GM23248 (cell line): ENCODE data around the gene AGL. TPM values are rescaled to one million over a fixed set of nuclear protein-coding genes. Genes with fewer than 3 reads are reported as not detected.
A peak's percentile ranks its signal among the peaks of the same experiment; 100 is the strongest.

Experiments
- DNase-seq: peaks from one replicate; pipeline ENCODE4 v3.0.0-alpha.2; 2015
- H2AFZ ChIP-seq: fragments of 200-600 bp; sonication (generic); 2 replicates; pipeline ENCODE4 v1.6.1; 2016; ENCODE audit warnings: antibody characterized with exemption
- H3F3A ChIP-seq: fragments of 200-600 bp; sonication (generic); 2 replicates; pipeline ENCODE4 v1.6.1; 2016; ENCODE audit warnings: mild to moderate bottlenecking, antibody characterized with exemption, mixed run types; ENCODE audit not compliant: insufficient read depth
- H3K27ac ChIP-seq: fragments of 200-600 bp; sonication (generic); 2 replicates; pipeline ENCODE4 v1.5.1; 2016; ENCODE audit warnings: mild to moderate bottlenecking
- H3K27me3 ChIP-seq: fragments of 200-600 bp; sonication (generic); replicated peaks from 2 replicates; pipeline ENCODE4 v1.6.1; 2016; ENCODE audit warnings: mild to moderate bottlenecking; ENCODE audit not compliant: insufficient read depth
- H3K36me3 ChIP-seq: fragments of 200-600 bp; sonication (generic); 2 replicates; pipeline ENCODE4 v1.6.1; 2016; ENCODE audit warnings: low read depth, mild to moderate bottlenecking
- H3K4me1 ChIP-seq: fragments of 200-600 bp; sonication (generic); 2 replicates; pipeline ENCODE4 v1.6.1; 2016; ENCODE audit warnings: mild to moderate bottlenecking; ENCODE audit not compliant: insufficient read depth
- H3K4me2 ChIP-seq: fragments of 200-600 bp; sonication (generic); one replicate; pipeline ENCODE4 v1.6.1; 2016; ENCODE audit warnings: mild to moderate bottlenecking; ENCODE audit not compliant: unreplicated experiment
- H3K4me3 ChIP-seq: fragments of 200-600 bp; sonication (generic); 2 replicates; pipeline ENCODE4 v1.5.1; 2016; ENCODE audit warnings: mild to moderate bottlenecking
- H3K79me2 ChIP-seq: fragments of 200-600 bp; sonication (generic); 2 replicates; pipeline ENCODE4 v1.6.1; 2016; ENCODE audit warnings: mild to moderate bottlenecking; ENCODE audit not compliant: insufficient read depth
- H3K9ac ChIP-seq: fragments of 200-600 bp; sonication (generic); 2 replicates; pipeline ENCODE4 v1.6.1; 2016; ENCODE audit warnings: mild to moderate bottlenecking
- H3K9me2 ChIP-seq: fragments of 200-600 bp; sonication (generic); 2 replicates; pipeline ENCODE4 v1.6.1; 2016; ENCODE audit warnings: mixed run types, mild to moderate bottlenecking, moderate library complexity; ENCODE audit not compliant: insufficient read depth
- H3K9me3 ChIP-seq: fragments of 200-600 bp; sonication (generic); one replicate; pipeline ENCODE4 v1.6.1; 2017; ENCODE audit warnings: low read depth
- H4K20me1 ChIP-seq: fragments of 200-600 bp; sonication (generic); 2 replicates; pipeline ENCODE4 v1.6.0; 2016; ENCODE audit not compliant: insufficient read depth
- EZH2 ChIP-seq: fragments of 200-600 bp; sonication (generic); IDR thresholded peaks from 2 replicates; pipeline ENCODE4 v1.6.1; 2018; ENCODE audit warnings: antibody characterized with exemption, mild to moderate bottlenecking; ENCODE audit not compliant: insufficient read depth, poor library complexity, severe bottlenecking
- EZH2phosphoT487 ChIP-seq: fragments of 200-600 bp; sonication (generic); IDR thresholded peaks from 2 replicates; pipeline ENCODE4 v1.6.1; 2018; ENCODE audit warnings: antibody characterized with exemption, moderate library complexity, mild to moderate bottlenecking, low read depth; ENCODE audit not compliant: insufficient read depth
- WGBS, 2 experiments: methylation state at CpG; one replicate each; pipeline ENCODE4 v1.1.6; 2015 to 2017; ENCODE audit warnings: low lambda C conversion rate in 2 of 2, low coverage in 1 of 2; ENCODE audit errors: missing lambda C conversion rate in 2 of 2; 5-methylcytosine and 5-hydroxymethylcytosine counted together
- in situ Hi-C: fragments of 300-500 bp; cut with MboI; formaldehyde crosslinking; loops from 2 replicates; pipeline ENCODE4 v1.15.0; 2020
- polyA plus RNA-seq: library from polyadenylated mRNA; unstranded; fragments of >200 nt; fragmentation: Nextera tagmentation; extraction: Ambion mirVana; gene quantifications from 2 replicates; pipeline ENCODE4 v1.2.1, GENCODE V29; 2016
- total RNA-seq: library from RNA; depleted of rRNA; stranded (reverse); fragments of >200 nt; shearing (Covaris generic); gene quantifications from 2 replicates; pipeline ENCODE4 v1.2.3, GENCODE V29; 2014; rRNA removed

Gene AGL
- total RNA-seq, result 7.6 and 8.0 TPM in 2 replicates
- 5.2 and 5.5 TPM in 2 replicates for polyA plus RNA-seq

DNA sequence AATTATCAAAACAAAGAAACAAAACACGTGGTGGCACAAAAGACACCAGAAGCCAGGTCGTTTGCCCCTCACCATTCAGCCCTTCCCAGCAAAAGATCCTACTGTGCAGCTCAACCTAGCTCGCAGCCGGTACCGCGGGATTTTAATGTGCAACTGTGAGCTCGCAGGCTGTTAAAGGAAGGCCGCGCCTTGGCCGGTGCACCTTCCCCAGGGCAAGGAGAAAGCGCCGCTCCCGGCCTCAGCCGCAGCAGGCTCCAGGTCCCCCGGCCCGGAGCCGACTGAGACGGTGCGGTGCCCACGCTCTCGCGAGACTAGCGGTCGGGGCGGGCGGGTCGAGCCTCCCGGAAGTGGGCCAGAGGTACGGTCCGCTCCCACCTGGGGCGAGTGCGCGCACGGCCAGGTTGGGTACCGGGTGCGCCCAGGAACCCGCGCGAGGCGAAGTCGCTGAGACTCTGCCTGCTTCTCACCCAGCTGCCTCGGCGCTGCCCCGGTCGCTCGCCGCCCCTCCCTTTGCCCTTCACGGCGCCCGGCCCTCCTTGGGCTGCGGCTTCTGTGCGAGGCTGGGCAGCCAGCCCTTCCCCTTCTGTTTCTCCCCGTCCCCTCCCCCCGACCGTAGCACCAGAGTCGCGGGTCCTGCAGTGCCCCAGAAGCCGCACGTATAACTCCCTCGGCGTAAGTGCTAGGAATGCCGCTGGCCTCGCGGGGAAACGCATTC lies at the start of gene AGL:
Gene AGL (plus strand): TSS at position 618 of the 715 bp plus-strand sequence. CDS start 682 bp downstream, outside the sequence.
- peak; percentile 90 for DNase-seq
- H3K4me3 ChIP-seq, result peak within 1 kb of the TSS; percentile 92
- no peaks in the 10 kb centered on the region for H4K20me1 ChIP-seq
- H3K79me2 ChIP-seq, result no peaks in the 10 kb centered on the region
- H3K4me2 ChIP-seq, result peak within 1 kb of the TSS; percentile 90
- H3F3A ChIP-seq, result no peaks in the 10 kb centered on the region
- H3K4me1 ChIP-seq, result peaks cover 22% of the 10 kb centered on the region
- TF ChIP-seq EZH2, result no peak
- no peak for TF ChIP-seq EZH2phosphoT487
- in situ Hi-C loops, result no loop called here
- H3K27me3 ChIP-seq, result no peaks in the 10 kb centered on the region
- 1% methylated on average over 56 to 57 of the region's 65 CpGs for WGBS, 2 experiments
- peak within 1 kb of the TSS; percentile 100 for H2AFZ ChIP-seq
- peak within 1 kb of the TSS; percentile 16 for H3K27ac ChIP-seq
- no peaks in the 10 kb centered on the region for H3K9me2 ChIP-seq
- H3K9me3 ChIP-seq, result no peaks in the 10 kb centered on the region
- no peaks in the 10 kb centered on the region for H3K36me3 ChIP-seq
- H3K9ac ChIP-seq, result peak within 1 kb of the TSS; percentile 85

DNA sequence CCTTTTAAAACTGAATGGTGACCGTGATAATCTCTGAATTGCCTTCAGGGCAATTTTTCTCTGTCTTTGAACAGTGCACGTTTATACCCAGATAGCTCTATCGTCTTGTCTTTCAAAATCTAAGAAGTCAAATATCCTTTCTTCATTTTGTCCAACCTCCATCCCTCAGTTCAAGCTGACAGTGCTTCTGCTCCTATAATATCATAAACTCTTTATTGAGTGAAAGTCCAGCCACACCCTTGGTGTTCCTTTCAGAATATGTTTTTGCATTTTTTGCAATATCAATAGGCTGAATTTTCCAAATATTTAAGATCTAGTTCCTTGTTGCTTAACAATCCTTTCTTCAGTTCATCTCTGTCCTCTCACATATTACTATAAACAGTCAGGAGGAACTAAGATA lies 48.6 kb upstream of the AGL start:
- Histone ChIP-seq H3K9me2 (no peaks in the 10 kb centered on the region), H3K27me3 (peaks cover 5% of the 10 kb centered on the region), H3K9me3 (no peaks in the 10 kb centered on the region), H2AFZ (no peak overlapping the region), H3K4me3 (no peak overlapping the region), H3K4me1 (no peaks in the 10 kb centered on the region), H3K9ac (no peak overlapping the region), H3F3A (no peaks in the 10 kb centered on the region), H4K20me1 (no peaks in the 10 kb centered on the region), H3K36me3 (no peaks in the 10 kb centered on the region), H3K27ac (no peak overlapping the region), H3K4me2 (no peak overlapping the region), H3K79me2 (no peaks in the 10 kb centered on the region)
- in situ Hi-C loops, result loop anchor here (25.0 kb wide), 1 partner anchor 1086 kb away; the partner anchor contains the start of genes EXTL2 and SLC30A7
- 59 to 74% methylated on average over 3 of the region's 3 CpGs for WGBS, 2 experiments
- no peak for DNase-seq
- TF ChIP-seq EZH2, result no peak
- TF ChIP-seq EZH2phosphoT487, result no peak

DNA sequence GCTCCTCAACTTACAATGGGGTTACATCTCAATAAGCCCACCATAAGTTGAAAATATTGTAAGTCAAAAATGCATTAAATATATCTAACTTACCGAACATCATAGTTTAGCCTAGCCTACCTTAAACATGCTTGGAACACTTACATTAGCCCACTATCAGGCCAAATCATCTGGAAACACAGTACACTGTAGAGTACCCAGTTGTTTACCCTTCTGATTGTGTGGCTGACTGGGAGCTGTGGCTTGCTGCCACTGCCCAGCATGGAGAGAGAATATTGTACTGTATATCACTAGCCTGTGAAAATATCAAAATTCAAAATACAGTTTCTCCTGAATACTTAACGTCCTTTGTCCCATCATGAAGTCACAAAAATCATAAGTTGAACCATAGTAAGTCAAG lies 43.3 kb upstream of the AGL start:
- H3K4me3 ChIP-seq, result no peak overlapping the region
- H3K79me2 ChIP-seq, result no peaks in the 10 kb centered on the region
- H2AFZ ChIP-seq, result no peak overlapping the region
- H3K4me1 ChIP-seq, result peaks cover 5% of the 10 kb centered on the region
- no peak for DNase-seq
- H4K20me1 ChIP-seq, result no peaks in the 10 kb centered on the region
- no peak overlapping the region for H3K27ac ChIP-seq
- H3K36me3 ChIP-seq, result no peaks in the 10 kb centered on the region
- TF ChIP-seq EZH2 (no peak), EZH2phosphoT487 (no peak)
- H3F3A ChIP-seq, result no peaks in the 10 kb centered on the region
- no peaks in the 10 kb centered on the region for H3K9me2 ChIP-seq
- no peaks in the 10 kb centered on the region for H3K9me3 ChIP-seq
- H3K4me2 ChIP-seq, result no peak overlapping the region
- WGBS, 2 experiments, result 53 to 60% methylated on average over 2 of the region's 2 CpGs
- no peak overlapping the region for H3K9ac ChIP-seq
- in situ Hi-C loops, result loop anchor here (25.0 kb wide), 1 partner anchor 1080 kb away; the partner anchor contains the start of genes EXTL2 and SLC30A7
- H3K27me3 ChIP-seq, result peaks cover 5% of the 10 kb centered on the region

DNA sequence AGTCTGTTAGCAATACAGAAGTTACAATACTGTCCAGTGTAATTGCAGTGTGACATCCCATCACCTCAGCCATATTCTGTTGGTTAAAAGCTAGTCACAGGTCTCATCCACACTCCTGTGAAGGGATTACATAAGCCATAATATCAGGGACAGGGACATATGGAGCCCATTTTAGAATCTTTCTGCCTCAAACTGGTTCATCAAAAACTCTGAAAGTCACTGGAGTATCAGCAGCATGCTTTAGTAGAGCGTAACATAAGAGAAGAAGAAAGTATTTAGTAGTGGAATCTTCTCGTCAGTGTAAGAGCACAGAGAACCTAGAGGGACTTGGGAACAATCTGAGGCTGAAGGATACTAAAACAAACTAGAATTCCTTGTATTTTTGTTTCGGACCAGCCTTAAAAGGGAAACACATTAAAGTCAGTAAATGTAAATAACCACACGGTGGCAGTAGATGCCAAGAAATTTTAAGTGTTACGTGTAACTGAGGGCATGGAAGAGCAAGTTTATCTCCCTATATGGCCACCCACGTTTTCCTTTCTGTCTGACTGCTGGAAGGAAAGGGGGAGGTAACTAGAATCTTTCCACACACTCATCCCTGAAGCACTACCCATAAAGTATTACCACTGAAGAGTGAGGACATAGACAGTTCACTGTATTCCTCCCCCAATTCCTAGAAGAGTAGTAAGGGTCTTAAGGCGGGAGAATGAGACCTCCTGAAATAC lies 41.6 kb upstream of the AGL start:
- peak; percentile 95 for DNase-seq
- H3K4me1 ChIP-seq, result peaks cover 5% of the 10 kb centered on the region
- 7 to 8% methylated on average over 7 of the region's 7 CpGs for WGBS, 2 experiments
- no peaks in the 10 kb centered on the region for H3K79me2 ChIP-seq
- no peaks in the 10 kb centered on the region for H3F3A ChIP-seq
- H3K9me3 ChIP-seq, result no peaks in the 10 kb centered on the region
- peaks cover 5% of the 10 kb centered on the region for H3K27me3 ChIP-seq
- no peaks in the 10 kb centered on the region for H4K20me1 ChIP-seq
- H3K9me2 ChIP-seq, result no peaks in the 10 kb centered on the region
- in situ Hi-C loops, result loop anchor here (25.0 kb wide), 1 partner anchor 1079 kb away; the partner anchor contains the start of genes EXTL2 and SLC30A7
- no peaks in the 10 kb centered on the region for H3K36me3 ChIP-seq
- TF ChIP-seq EZH2phosphoT487 (no peak), EZH2 (no peak)
- peak overlapping the region; percentile 48 for H3K4me3 ChIP-seq
- peak overlapping the region; percentile 87 for H2AFZ ChIP-seq
- H3K9ac ChIP-seq, result peak overlapping the region; percentile 63
- peak overlapping the region; percentile 71 for H3K4me2 ChIP-seq
- H3K27ac ChIP-seq, result peak overlapping the region; percentile 7; the same call in 1 of the 2 replicates
